Breast epithelium (tissue), 4 donors: Measurements from ENCODE around the gene ZMYM3. TPM values are rescaled to one million over a fixed set of nuclear protein-coding genes. Genes with fewer than 3 reads are reported as not detected.

Experiments used
- DNase-seq, 2 donors: peaks; one replicate each; pipeline ENCODE4 v3.0.0-alpha.2; 2019; ENCODE audit warnings: low spot score in 2 of 2
- H3K27ac ChIP-seq, 2 donors: fragments of 200-600 bp; sonication (generic) in 1 of 2; one replicate each; pipeline ENCODE4 v1.5.1; 2016 to 2019; ENCODE audit warnings: mild to moderate bottlenecking in 1 of 2
- H3K27me3 ChIP-seq, 2 donors: fragments of 200-600 bp; sonication (generic) in 1 of 2; one replicate each; pipeline versions ENCODE4 v1.5.1 to v1.6.0; 2017 to 2019; ENCODE audit warnings: control low read depth in 1 of 2, mild to moderate bottlenecking in 1 of 2
- H3K36me3 ChIP-seq: fragments of 200-600 bp; one replicate; pipeline ENCODE4 v1.5.1; 2019
- H3K4me1 ChIP-seq, 2 donors: fragments of 200-600 bp; sonication (generic); one replicate each; pipeline ENCODE4 v1.5.1; 2016 to 2019; ENCODE audit warnings: control low read depth in 1 of 2
- H3K4me3 ChIP-seq, 3 donors: fragments of 200-600 bp; sonication (generic); 1 replicate in 2 of 3; 2 replicates in 1 of 3; pipeline ENCODE4 v1.5.1; 2016 to 2019; ENCODE audit warnings: mild to moderate bottlenecking in 3 of 3, moderate library complexity in 2 of 3
- H3K9me3 ChIP-seq, 2 donors: fragments of 200-600 bp; sonication (generic) in 1 of 2; one replicate each; pipeline ENCODE4 v1.5.1; 2016 to 2019; ENCODE audit warnings: control low read depth in 1 of 2
- POLR2A ChIP-seq: fragments of 450-650 bp; IDR thresholded peaks from one replicate; pipeline ENCODE4 v1.6.1; 2016; ENCODE audit warnings: antibody characterized with exemption, mild to moderate bottlenecking, moderate library complexity
- POLR2AphosphoS5 ChIP-seq, 3 donors: sonication (generic); formaldehyde crosslinking; IDR thresholded peaks; one replicate each; pipeline ENCODE4 v1.6.1; 2017; ENCODE audit warnings: antibody characterized with exemption in 3 of 3
- intact Hi-C: fragments of 100-400 bp; cut with DNase I; formaldehyde crosslinking; loops from one replicate; pipeline ENCODE4 v1.15.1; 2023; ENCODE audit warnings: low total_unique reads
- total RNA-seq, 3 donors: library from RNA; depleted of rRNA; stranded (reverse); fragments of >200 nt; gene quantifications; one replicate each; pipeline ENCODE4 v1.1.0, GENCODE V29; 2016
- TF ChIP-seq, protein P1 (sequence below), 3 donors: fragments of 450-650 bp; IDR thresholded peaks; one replicate each; pipeline ENCODE4 v1.5.1; 2016 to 2017; ENCODE audit warnings: antibody characterized with exemption in 3 of 3, mild to moderate bottlenecking in 3 of 3, moderate library complexity in 3 of 3

Gene ZMYM3
- total RNA-seq, 3 donors from 2014 or later = 11.5 to 17.6 (median 11.5) TPM

DNA sequence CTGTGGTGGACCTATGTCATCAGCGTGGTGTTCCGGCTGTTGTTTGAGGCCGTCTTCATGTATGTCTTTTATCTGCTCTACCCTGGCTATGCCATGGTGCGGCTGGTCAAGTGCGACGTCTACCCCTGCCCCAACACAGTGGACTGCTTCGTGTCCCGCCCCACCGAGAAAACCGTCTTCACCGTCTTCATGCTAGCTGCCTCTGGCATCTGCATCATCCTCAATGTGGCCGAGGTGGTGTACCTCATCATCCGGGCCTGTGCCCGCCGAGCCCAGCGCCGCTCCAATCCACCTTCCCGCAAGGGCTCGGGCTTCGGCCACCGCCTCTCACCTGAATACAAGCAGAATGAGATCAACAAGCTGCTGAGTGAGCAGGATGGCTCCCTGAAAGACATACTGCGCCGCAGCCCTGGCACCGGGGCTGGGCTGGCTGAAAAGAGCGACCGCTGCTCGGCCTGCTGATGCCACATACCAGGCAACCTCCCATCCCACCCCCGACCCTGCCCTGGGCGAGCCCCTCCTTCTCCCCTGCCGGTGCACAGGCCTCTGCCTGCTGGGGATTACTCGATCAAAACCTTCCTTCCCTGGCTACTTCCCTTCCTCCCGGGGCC, 29.7 kb downstream of the ZMYM3 start:
- no peaks in the 10 kb centered on the region for H3K9me3 ChIP-seq
- no peak overlapping the region for H3K4me3 ChIP-seq
- TF ChIP-seq POLR2AphosphoS5 (IDR thresholded peaks at IDR 0.05) (no peak), POLR2A (no peak)
- TF ChIP-seq, protein P1, sequence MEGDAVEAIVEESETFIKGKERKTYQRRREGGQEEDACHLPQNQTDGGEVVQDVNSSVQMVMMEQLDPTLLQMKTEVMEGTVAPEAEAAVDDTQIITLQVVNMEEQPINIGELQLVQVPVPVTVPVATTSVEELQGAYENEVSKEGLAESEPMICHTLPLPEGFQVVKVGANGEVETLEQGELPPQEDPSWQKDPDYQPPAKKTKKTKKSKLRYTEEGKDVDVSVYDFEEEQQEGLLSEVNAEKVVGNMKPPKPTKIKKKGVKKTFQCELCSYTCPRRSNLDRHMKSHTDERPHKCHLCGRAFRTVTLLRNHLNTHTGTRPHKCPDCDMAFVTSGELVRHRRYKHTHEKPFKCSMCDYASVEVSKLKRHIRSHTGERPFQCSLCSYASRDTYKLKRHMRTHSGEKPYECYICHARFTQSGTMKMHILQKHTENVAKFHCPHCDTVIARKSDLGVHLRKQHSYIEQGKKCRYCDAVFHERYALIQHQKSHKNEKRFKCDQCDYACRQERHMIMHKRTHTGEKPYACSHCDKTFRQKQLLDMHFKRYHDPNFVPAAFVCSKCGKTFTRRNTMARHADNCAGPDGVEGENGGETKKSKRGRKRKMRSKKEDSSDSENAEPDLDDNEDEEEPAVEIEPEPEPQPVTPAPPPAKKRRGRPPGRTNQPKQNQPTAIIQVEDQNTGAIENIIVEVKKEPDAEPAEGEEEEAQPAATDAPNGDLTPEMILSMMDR (IDR thresholded peaks at IDR 0.05) = no peak
- H3K27me3 ChIP-seq = peaks cover 0 to 61% of the 10 kb centered on the region in 2 donors
- H3K27ac ChIP-seq = no peak overlapping the region
- no peaks in the 10 kb centered on the region for H3K36me3 ChIP-seq
- DNase-seq = no peak
- intact Hi-C loops = loop anchor here (5.0 kb wide), 1 partner anchor 193 kb away; no protein-coding TSS in a partner anchor
- H3K4me1 ChIP-seq = no peaks in the 10 kb centered on the region

DNA sequence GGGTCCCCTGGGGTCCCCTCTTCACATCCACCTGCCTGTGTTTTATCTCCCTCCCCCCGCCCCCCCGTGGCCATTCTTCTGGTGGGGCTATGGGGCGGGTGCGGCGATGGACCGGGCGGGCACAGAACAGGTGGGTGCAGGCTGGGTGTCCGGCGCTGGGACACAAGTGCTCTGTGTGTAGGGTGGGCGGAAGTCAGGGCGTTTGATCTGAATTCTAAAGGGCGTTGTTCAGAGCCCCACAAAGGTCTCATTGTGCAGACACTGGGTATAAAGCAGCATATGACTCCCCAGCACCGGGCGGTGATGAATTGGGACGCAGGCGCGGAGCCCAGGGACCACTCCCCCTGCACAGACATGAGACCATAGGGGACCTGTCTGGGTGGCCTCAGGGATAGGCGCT, 31.0 kb downstream of the ZMYM3 start, which contains the start of gene GJB1:
Gene GJB1, plus strand, starts transcription at position 296 of the 400 bp plus-strand sequence. CDS start 484 bp downstream, outside the sequence.
- no peak for TF ChIP-seq POLR2A
- no peak for TF ChIP-seq POLR2AphosphoS5 (IDR thresholded peaks at IDR 0.05)
- TF ChIP-seq, protein P1 (IDR thresholded peaks at IDR 0.05) = no peak
- no peak within 1 kb of the TSS for H3K27ac ChIP-seq
- no peak within 1 kb of the TSS for H3K4me3 ChIP-seq
- H3K36me3 ChIP-seq = no peaks in the 10 kb centered on the region
- no peaks in the 10 kb centered on the region for H3K9me3 ChIP-seq
- DNase-seq = no peak
- H3K4me1 ChIP-seq = no peaks in the 10 kb centered on the region
- intact Hi-C loops = loop anchor here (5.0 kb wide), 1 partner anchor 194 kb away; no protein-coding TSS in a partner anchor
- H3K27me3 ChIP-seq = peaks cover 0 to 56% of the 10 kb centered on the region in 2 donors

DNA sequence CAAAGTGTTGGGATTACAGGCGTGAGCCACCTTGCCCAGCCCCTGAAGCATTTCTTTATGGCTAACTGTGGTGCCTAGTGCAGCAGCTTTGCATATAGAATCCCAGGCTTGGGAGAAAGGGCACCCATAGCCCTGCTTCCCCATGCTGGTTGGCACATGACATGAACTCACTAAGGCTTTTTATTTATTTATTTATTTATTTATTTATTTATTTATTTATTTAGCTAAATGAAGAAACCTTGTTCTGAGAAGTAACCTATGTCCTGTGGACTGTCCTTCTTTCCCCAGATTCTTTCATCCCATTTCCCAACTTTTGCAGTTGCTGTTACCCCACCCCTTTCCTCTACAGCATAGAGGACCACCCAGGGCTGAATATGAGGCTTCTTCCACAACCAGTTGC, 32.8 kb downstream of the ZMYM3 start:
- H3K4me1 ChIP-seq = no peaks in the 10 kb centered on the region
- TF ChIP-seq, protein P1 (IDR thresholded peaks at IDR 0.05) = no peak
- TF ChIP-seq POLR2A (no peak), POLR2AphosphoS5 (IDR thresholded peaks at IDR 0.05) (no peak)
- H3K27me3 ChIP-seq = peaks cover 0 to 52% of the 10 kb centered on the region in 2 donors
- no peak overlapping the region for H3K4me3 ChIP-seq
- no peaks in the 10 kb centered on the region for H3K9me3 ChIP-seq
- no peak overlapping the region for H3K27ac ChIP-seq
- DNase-seq = no peak
- H3K36me3 ChIP-seq = no peaks in the 10 kb centered on the region
- intact Hi-C loops = loop anchor here (5.0 kb wide), 1 partner anchor 196 kb away; no protein-coding TSS in a partner anchor

DNA sequence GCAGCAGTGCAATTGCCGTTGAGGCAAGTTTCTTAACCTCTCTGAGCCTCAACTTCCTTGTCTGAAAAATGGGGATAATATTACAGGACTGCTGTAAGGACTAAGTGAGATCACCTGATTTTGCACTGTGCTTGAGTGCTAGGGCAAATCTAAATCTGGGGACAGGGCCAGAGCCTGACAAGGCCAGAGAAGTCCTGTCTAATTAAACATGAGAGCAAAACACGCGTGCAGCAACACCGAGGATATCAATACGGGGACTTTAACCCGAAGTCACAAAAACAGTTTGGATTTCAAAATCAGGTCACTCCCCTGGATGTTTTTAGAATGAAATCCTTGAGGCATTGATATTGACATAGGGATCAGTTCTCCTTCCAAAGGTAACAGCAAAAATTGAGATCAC, 36.6 kb downstream of the ZMYM3 start:
- Histone ChIP-seq H3K27me3 (peaks cover 0 to 48% of the 10 kb centered on the region in 2 donors), H3K27ac (no peak overlapping the region), H3K36me3 (no peaks in the 10 kb centered on the region), H3K4me1 (no peaks in the 10 kb centered on the region), H3K4me3 (no peak overlapping the region), H3K9me3 (no peaks in the 10 kb centered on the region)
- intact Hi-C loops = loop anchor here (1.0 kb wide), 1 partner anchor 28 kb away; no protein-coding TSS in a partner anchor
- DNase-seq = no peak
- TF ChIP-seq, protein P1 (IDR thresholded peaks at IDR 0.05) = no peak
- TF ChIP-seq POLR2AphosphoS5 (IDR thresholded peaks at IDR 0.05) (no peak), POLR2A (no peak)

DNA sequence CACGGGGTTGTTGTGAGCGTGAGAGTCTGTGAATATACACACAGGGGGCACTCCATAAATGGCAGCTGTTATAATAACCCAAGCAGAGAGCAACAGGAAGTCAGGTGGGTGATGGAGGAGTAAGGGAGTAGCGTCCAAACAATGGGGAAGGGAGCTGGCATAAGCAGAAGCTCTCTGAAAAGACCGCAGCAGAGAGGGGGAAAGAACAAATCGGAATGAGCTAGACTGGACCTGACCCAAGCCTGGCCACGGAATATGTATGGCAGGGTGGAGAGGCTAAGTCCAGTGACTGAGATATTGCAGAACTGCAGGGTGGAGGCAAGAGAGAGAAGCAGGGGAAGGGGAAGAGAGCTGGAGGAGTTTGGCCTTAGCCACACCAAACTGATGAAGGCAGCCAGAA, 37.5 kb downstream of the ZMYM3 start:
- no peak for DNase-seq
- TF ChIP-seq, protein P1 (IDR thresholded peaks at IDR 0.05) = no peak
- TF ChIP-seq POLR2A (no peak), POLR2AphosphoS5 (IDR thresholded peaks at IDR 0.05) (no peak)
- Histone ChIP-seq H3K4me3 (no peak overlapping the region), H3K9me3 (no peaks in the 10 kb centered on the region), H3K36me3 (no peaks in the 10 kb centered on the region), H3K27me3 (peaks cover 0 to 48% of the 10 kb centered on the region in 2 donors), H3K27ac (no peak overlapping the region), H3K4me1 (no peaks in the 10 kb centered on the region)
- intact Hi-C loops = no loop called here
